NCI-H774 (cell line): ENCODE data around the gene DSCAML1.

Experiments
- DNase-seq: peaks from one replicate; lab custom pipeline; 2025; lab: John Stamatoyannopoulos, UW

DSCAML1 gene

DNA sequence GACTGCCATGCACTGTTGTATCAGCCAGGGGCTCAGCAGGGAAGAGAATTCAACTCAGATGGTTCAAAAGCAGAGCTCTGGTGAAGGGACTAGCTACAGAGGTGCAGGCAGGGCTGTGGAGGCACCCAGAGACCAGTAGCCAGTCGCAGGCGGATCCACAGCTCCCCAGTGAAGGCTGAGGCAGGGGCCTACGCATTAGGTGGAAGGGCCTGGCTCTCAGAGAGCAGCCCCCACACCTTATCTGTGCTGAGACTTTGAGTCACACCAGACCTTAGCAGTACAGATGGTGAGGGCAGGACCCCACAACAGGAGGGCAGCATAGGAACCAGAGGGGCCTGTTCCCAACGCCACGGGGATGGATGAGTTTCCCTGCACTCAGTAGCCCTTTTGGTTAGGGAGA, 189.6 kb downstream of the DSCAML1 start:
- no peak for DNase-seq

GRCh38 chr11:117606790-117607189, 190.2 kb downstream of the DSCAML1 start:
- no peak for DNase-seq

DNA sequence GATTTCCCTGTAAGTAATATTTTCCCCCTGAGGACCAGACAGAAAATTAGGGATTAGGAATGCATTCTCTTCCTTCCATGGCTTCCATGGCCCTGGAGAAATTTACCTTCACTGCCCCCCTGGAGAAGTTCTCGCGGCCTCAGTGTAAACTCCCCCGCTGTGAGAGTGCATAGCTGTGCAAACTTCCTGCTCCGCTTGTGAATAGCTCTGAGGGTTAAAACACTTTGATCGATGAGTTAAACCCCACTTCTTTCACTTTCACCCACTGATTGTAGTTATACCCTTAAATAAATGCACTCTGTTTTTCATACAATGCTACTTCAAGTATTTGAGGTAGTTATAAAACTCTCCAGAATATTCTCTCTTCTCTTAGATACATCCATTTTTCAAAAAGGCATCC, 190.8 kb downstream of the DSCAML1 start:
- peak; percentile 11 for DNase-seq

- no peak for DNase-seq
These were observed 191.7 kb downstream of the DSCAML1 start for GRCh38 chr11:117605331-117605730.

- peak; percentile 37 for DNase-seq
These were observed 192.6 kb downstream of the DSCAML1 start for GRCh38 chr11:117604336-117604995.

GRCh38 chr11:117603932-117604331, 193.1 kb downstream of the DSCAML1 start:
- no peak for DNase-seq

DNA sequence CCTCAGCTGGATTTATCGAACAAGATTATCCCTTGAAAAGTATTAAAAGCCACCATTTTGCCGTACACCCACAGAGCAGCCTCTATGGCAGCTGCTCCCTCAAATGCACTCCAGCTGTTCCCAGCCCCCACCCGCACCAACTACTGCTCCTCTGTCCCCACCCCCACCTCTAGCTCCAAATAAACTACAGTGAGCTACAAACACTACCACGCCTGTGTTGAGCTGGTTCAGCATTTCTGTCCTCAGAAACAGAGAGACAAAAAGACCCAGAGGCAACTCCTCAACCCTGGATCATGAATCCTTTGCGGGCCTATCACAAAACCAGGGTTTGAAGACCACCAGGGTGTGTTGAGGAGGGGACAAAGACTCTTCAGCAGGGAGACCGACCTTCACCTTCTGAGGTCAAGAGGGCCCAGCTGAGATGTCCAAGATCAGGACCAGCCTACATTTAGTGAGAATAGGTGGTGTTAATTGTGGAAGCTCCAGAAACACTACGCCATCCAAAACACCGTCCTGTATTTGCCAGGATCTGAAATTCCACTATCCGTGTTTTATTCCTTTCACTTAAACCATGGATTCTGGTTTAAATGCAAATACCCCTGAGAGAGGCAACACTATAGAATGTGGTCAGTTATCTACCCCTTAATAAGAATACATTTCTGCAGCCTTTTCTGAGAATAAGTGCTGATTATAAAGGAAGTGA, 195.9 kb downstream of the DSCAML1 start:
- DNase-seq = no peak

GRCh38 chr11:117600234-117600783, 196.7 kb downstream of the DSCAML1 start:
- DNase-seq = peak; percentile 28

- no peak for DNase-seq
These were observed 199.9 kb downstream of the DSCAML1 start for GRCh38 chr11:117597071-117597470.

DNA sequence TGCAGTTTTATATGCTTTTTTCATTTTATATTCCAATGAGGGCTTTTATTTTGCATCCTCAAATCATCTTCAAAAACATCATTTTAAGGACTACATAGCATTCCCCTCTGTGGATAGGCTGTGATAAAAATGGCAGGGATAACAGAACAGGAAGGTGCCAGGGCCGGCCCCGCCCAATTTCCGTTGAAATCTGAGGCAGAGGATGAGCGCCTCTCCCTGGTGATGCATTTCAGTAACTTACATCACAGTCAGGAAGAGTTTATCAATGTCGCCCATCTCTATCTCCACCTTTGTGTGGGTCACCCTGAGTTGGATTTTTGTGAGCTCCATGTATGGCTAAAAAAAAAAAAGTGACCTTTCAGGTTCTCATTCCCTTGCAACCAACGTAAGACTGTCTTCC, 201.6 kb downstream of the DSCAML1 start:
- DNase-seq = no peak

DNA sequence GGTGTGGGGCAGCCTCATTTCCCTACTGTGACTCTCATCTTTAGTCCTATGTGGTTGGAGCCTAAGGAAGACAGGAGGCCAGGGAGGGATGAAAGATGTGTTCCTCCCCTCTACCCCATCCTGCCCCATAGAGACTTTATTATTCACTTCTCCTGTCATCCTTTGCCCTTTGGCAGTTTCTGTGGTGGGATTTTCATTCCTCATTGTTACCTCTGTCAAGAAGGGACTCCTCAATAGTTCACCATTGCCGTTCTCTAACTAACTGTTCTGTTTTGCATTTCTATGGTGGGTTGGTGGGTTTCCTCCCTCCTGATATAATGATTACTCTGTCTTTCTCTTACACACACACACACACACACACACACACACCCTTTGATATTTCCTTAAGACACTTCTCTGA, 202.3 kb downstream of the DSCAML1 start:
- no peak for DNase-seq

- DNase-seq = no peak
These were observed 204.0 kb downstream of the DSCAML1 start for GRCh38 chr11:117593065-117593464.

GRCh38 chr11:117591316-117592039, 205.5 kb downstream of the DSCAML1 start:
- DNase-seq = no peak

- DNase-seq = peak; percentile 29
These were observed 208.0 kb downstream of the DSCAML1 start for GRCh38 chr11:117589063-117589462.

DNA sequence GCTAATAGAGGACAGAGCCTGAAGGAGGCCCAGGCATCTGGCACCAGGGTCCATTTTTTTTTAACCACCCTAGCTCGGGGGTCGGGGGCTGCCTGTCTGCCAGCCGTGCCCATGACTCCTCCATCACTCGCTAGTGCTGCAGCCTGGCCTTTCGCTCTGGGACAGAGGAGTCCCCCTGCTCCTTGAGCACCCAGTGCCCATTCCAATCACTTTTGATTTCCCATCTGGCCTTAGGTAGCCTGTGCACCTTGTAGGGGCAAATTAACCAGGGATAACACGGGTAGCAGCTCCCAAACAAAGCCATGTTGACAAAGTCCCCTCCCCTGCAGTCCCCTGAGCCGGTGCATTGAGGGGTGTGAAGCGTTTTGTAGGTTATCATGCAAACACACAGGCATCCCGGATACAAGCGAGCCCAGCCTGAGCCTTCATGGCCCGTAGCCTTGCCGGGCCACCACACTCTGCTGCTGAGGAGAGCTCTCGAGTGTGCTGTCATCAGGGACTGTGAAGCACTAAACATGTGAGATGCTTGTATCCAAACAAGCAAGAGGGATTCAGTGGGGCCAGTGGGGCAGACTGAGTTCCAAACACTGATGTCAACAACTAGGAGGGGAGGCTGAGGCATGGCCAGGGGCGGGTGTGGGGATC, 208.7 kb downstream of the DSCAML1 start:
- DNase-seq = no peak

GRCh38 chr11:117587416-117587815, 209.6 kb downstream of the DSCAML1 start:
- no peak for DNase-seq

DNA sequence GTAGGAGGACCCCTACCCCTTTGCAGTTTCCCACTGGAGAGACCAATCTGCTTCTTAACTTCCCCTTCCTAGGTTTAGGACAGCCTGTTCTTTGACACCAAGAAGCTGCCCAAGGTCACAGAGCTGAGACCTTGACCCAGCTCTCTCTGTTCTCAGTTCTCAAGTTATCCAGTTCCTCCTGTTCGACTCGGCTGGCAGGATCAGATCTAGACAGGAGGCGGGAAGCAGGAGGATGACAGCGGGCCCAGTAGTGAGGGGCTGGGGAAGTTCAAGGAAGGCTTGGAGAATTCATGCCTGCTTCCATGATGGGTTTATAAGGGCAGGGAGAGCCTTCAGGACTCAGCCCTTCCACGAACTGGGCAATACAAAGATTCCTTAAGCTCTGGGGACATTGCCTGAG, 210.6 kb downstream of the DSCAML1 start:
- DNase-seq = no peak

- no peak for DNase-seq
These were observed 211.4 kb downstream of the DSCAML1 start for GRCh38 chr11:117585631-117586030.

DNA sequence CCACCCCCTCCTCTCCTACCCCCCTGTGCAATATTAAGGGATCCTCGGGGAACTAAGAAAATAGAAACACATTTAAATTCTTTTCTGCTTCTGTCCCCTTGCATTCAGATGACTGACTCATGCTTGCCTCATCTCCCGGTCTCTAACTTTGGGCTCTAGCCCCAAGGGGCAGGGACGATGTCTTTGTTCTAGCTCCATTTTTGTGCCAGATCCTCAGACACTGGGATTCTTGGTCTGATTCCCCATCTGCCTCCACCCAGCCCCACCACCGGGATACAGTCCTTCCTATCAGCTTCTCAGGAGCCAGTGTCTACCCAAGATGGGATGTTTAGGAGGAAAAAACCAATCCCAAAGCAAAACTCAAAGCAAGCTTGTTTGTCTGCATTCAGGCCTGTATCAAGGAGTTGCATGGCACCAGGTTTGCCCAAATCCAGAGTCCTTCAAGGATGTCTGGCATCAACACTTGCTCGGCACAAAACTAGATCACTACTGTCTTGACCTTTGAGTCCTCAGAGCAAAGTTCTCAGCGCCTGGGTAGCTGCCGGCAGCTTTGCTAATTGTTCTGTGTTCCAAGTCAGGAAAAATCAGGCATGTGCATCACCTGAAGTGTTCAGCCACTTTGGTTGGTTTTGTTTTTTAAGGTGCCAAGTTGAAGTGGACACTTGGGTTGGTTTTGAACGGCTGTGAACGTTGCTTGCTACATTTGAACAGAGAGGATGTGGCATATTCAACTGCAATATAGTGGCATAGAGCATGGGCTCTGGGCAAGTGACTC, 212.8 kb downstream of the DSCAML1 start:
- DNase-seq = no peak

- DNase-seq = no peak
These were observed 213.8 kb downstream of the DSCAML1 start for GRCh38 chr11:117583063-117583801.

DNA sequence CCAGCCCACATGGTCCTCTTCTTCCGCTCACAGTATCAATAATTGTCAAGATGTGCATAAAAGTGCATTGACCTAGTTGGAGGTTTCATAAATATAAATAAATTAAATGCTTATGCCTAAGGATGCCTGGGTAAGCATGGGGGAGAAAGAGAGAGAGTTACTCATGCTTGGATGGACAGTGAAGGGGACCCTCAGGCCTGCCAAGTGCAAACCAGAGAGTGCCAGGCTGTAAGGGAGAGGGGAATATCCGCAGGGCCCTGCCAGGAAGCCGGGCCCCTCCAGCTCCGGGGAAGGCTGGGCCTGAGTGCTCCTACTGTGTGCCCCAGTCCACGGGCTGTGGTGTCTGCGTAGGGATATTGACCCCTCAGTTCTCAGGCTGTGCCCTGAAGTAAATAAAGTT, 214.6 kb downstream of the DSCAML1 start:
- no peak for DNase-seq
